B cell (primary cell): ENCODE data around the gene CDS2. TPM values are rescaled to one million over a fixed set of nuclear protein-coding genes. Genes with fewer than 3 reads are reported as not detected.
"Not testable (repeated sequence)": the region's sequence is repeated elsewhere in the genome, so short reads cannot be mapped to it uniquely, and the experiment has no call there.

Experiments
- ATAC-seq: fragments of 200-7000 bp; cut with Tn5 transposase; one replicate; pipeline ENCODE4 v1.10.0; 2021; ENCODE audit warnings: low read depth, mild to moderate bottlenecking, moderate number of reproducible peaks, moderate library complexity
- CTCF ChIA-PET: fragments of 350-600 bp; sonication (Branson Sonifier 250); formaldehyde crosslinking; loops from one replicate; lab custom pipeline; 2021; ENCODE audit warnings: antibody characterized with exemption, inconsistent platforms; lab: Charles Lee
- POLR2A ChIA-PET: fragments of 350-600 bp; sonication (Branson Sonifier 250); formaldehyde crosslinking; loops from one replicate; lab custom pipeline; 2021; ENCODE audit warnings: antibody characterized with exemption; lab: Charles Lee
- DNase-seq: peaks from one replicate; pipeline ENCODE4 v3.0.0; 2013
- H2AFZ ChIP-seq: 2 replicates; pipeline ENCODE4 v1.6.1; 2012; ENCODE audit warnings: mild to moderate bottlenecking, low read depth, low read length; ENCODE audit not compliant: insufficient read depth, poor library complexity, severe bottlenecking
- H3K27ac ChIP-seq, 2 donors: 1 replicate in 1 of 2; 2 replicates in 1 of 2; pipeline ENCODE4 v1.5.1; 2012 to 2013; ENCODE audit warnings: low read length in 2 of 2, mild to moderate bottlenecking in 2 of 2, moderate library complexity in 1 of 2
- H3K27me3 ChIP-seq, 4 experiments: fragments of 200-600 bp in 1 of 4; sonication (generic) in 1 of 4; replicated peaks in 1 of 4; 1 replicate in 2 of 4; 2 replicates in 2 of 4; pipeline versions ENCODE4 v1.6.1 to v1.7.0; 2013 to 2016; ENCODE audit warnings: low read length in 3 of 4, mild to moderate bottlenecking in 2 of 4, mixed read lengths in 1 of 4, moderate library complexity in 1 of 4; ENCODE audit not compliant: insufficient read depth in 4 of 4, control insufficient read depth in 3 of 4; ENCODE audit errors: control extremely low read depth in 1 of 4
- H3K36me3 ChIP-seq, 2 experiments: replicated peaks in 1 of 2; 1 replicate in 1 of 2; 2 replicates in 1 of 2; pipeline versions ENCODE4 v1.6.1 to v1.7.1; 2013; ENCODE audit warnings: low read length in 1 of 2; ENCODE audit not compliant: insufficient read depth in 2 of 2, control insufficient read depth in 1 of 2; ENCODE audit errors: control extremely low read depth in 1 of 2, extremely low read depth in 1 of 2
- H3K4me1 ChIP-seq, 2 donors: fragments of 200-600 bp in 1 of 2; sonication (generic) in 1 of 2; 1 replicate in 1 of 2; 2 replicates in 1 of 2; pipeline versions ENCODE4 v1.5.1 to v1.6.1; 2013 to 2017; ENCODE audit warnings: low read length in 2 of 2; ENCODE audit not compliant: control insufficient read depth in 2 of 2, insufficient read depth in 2 of 2
- H3K4me2 ChIP-seq: replicated peaks from 2 replicates; pipeline ENCODE3; 2012; ENCODE audit warnings: mild to moderate bottlenecking, low read depth, low read length; ENCODE audit not compliant: poor library complexity, severe bottlenecking
- H3K4me3 ChIP-seq, 5 experiments: fragments of 200-600 bp in 1 of 5; sonication (generic) in 1 of 5; 1 replicate in 3 of 5; 2 replicates in 2 of 5; pipeline versions ENCODE4 v1.5.1 to v1.7.0; 2011 to 2016; ENCODE audit warnings: low read length in 4 of 5, mild to moderate bottlenecking in 4 of 5, low read depth in 2 of 5, control low read depth in 1 of 5, moderate library complexity in 1 of 5; ENCODE audit not compliant: insufficient read depth in 1 of 5; ENCODE audit errors: control extremely low read depth in 1 of 5, extremely low read depth in 1 of 5
- H3K79me2 ChIP-seq: fragments of 200-600 bp; sonication (generic); one replicate; pipeline ENCODE4 v1.6.0; 2016; ENCODE audit warnings: low read length; ENCODE audit not compliant: control insufficient read depth, insufficient read depth
- H3K9ac ChIP-seq: fragments of 200-600 bp; sonication (generic); 2 replicates; pipeline ENCODE4 v1.6.1; 2017; ENCODE audit warnings: mild to moderate bottlenecking, low read length, moderate library complexity
- H3K9me3 ChIP-seq, 3 donors: one replicate each; pipeline versions ENCODE4 v1.6.1 to v1.7.1; 2013; ENCODE audit warnings: low read length in 2 of 3; ENCODE audit not compliant: control insufficient read depth in 2 of 3, insufficient read depth in 1 of 3; ENCODE audit errors: control extremely low read depth in 1 of 3
- H4K20me1 ChIP-seq: 2 replicates; pipeline ENCODE4 v1.6.0; 2012; ENCODE audit warnings: mild to moderate bottlenecking, low read length; ENCODE audit not compliant: insufficient read depth, control insufficient read depth, poor library complexity, severe bottlenecking
- H3K27ac Mint-ChIP-seq: one replicate; pipeline ENCODE4 v1.8.0; 2021; ENCODE audit warnings: mixed read lengths
- H3K27me3 Mint-ChIP-seq: one replicate; pipeline ENCODE4 v1.8.0; 2021; ENCODE audit warnings: mixed read lengths
- H3K4me1 Mint-ChIP-seq: one replicate; pipeline ENCODE4 v1.8.0; 2021; ENCODE audit warnings: mixed read lengths
- H3K4me3 Mint-ChIP-seq: one replicate; pipeline ENCODE4 v1.8.0; 2021; ENCODE audit warnings: mixed read lengths
- H3K9me3 Mint-ChIP-seq: one replicate; pipeline ENCODE4 v1.8.0; 2022; ENCODE audit warnings: mixed read lengths; ENCODE audit not compliant: insufficient read depth
- CTCF ChIP-seq: fragments of 200-600 bp; IDR thresholded peaks from one replicate; pipeline ENCODE4 v1.8.0; 2022; ENCODE audit warnings: antibody characterized with exemption, mild to moderate bottlenecking
- WGBS: methylation state at CpG from one replicate; pipeline ENCODE4 v1.1.5; 2013; ENCODE audit warnings: missing lambda C conversion rate; ENCODE audit not compliant: insufficient coverage; 5-methylcytosine and 5-hydroxymethylcytosine counted together
- intact Hi-C: fragments of 100-400 bp; cut with micrococcal nuclease; formaldehyde crosslinking; loops from one replicate; pipeline ENCODE4 v1.10.0; 2022
- polyA plus RNA-seq: library from polyadenylated mRNA; depleted of rRNA; stranded (reverse); fragments of >200 nt; gene quantifications from 2 replicates; pipeline ENCODE4 v1.2.3, GENCODE V29; 2012
- total RNA-seq, 2 donors: library from RNA; stranded (reverse); fragments of 120-200 nt in 1 of 2; gene quantifications; 1 replicate in 1 of 2; 2 replicates in 1 of 2; pipeline versions ENCODE4 v1.2.3 to v1.2.4, GENCODE V29; 2013 to 2022

Gene CDS2
- total and polyA plus RNA-seq, 2 donors (not counting 1 experiment from before 2014, with no cell fraction given): 17.3 to 48.6 TPM

GRCh38 chr20:5096463-5096862, 30.3 kb upstream of the CDS2 start:
- Histone ChIP-seq H3K36me3 (peaks cover 0 to 30% of the 10 kb centered on the region in 2 experiments), H3K4me2 (no peak overlapping the region), H3K27me3 (no peaks in the 10 kb centered on the region), H3K79me2 (peaks cover 3% of the 10 kb centered on the region), H2AFZ (no peak overlapping the region), H3K4me3 (no peak overlapping the region), H3K4me1 (peaks cover 9 to 19% of the 10 kb centered on the region in 2 donors), H3K9ac (no peak overlapping the region), H3K27ac (no peak overlapping the region), H3K9me3 (no peaks in the 10 kb centered on the region), H4K20me1 (no peaks in the 10 kb centered on the region)
- Mint-ChIP-seq H3K9me3 (no peaks in the 10 kb centered on the region), H3K4me1 (peaks cover 13% of the 10 kb centered on the region), H3K27me3 (no peaks in the 10 kb centered on the region), H3K27ac (no peak overlapping the region), H3K4me3 (no peak overlapping the region)
- ATAC-seq: no peak
- intact Hi-C loops: no loop called here
- ChIA-PET CTCF (interaction anchor here (1.3 to 2.1 kb wide), 2 partner anchors 10 to 139 kb away, joined by 3 to 5 read pairs; no protein-coding TSS in a partner anchor), POLR2A (no interaction called here)
- no peak for TF ChIP-seq CTCF
- DNase-seq: no peak
- WGBS: 100% methylated on average over 1 of the region's 2 CpGs

- H3K9ac ChIP-seq, H3K27me3 Mint-ChIP-seq, H3K27ac ChIP-seq, H3K27me3 ChIP-seq, intact Hi-C loops, H3K27ac Mint-ChIP-seq, H3K9me3 Mint-ChIP-seq, H4K20me1 ChIP-seq, H3K4me1 Mint-ChIP-seq, H3K4me1 ChIP-seq, H2AFZ ChIP-seq, DNase-seq, H3K4me3 ChIP-seq, ATAC-seq, H3K4me3 Mint-ChIP-seq, H3K9me3 ChIP-seq, H3K4me2 ChIP-seq: not testable (repeated sequence)
- Histone ChIP-seq H3K79me2 (peaks cover 19% of the 10 kb centered on the region), H3K36me3 (peaks cover 10 to 55% of the 10 kb centered on the region in 2 experiments)
- WGBS: 100% methylated on average over 1 of the region's 1 CpG
- POLR2A ChIA-PET: interaction anchor here (0.6 to 0.7 kb wide), 2 partner anchors 75 to 340 kb away, joined by 3 to 4 read pairs; no protein-coding TSS in a partner anchor
- CTCF ChIA-PET: interaction anchor here (0.6 to 4.9 kb wide), 13 partner anchors 18 to 549 kb away, joined by 3 to 76 read pairs (median 5); no protein-coding TSS in a partner anchor
These were observed 27.8 kb upstream of the CDS2 start for GRCh38 chr20:5099009-5099408.

GRCh38 chr20:5099909-5100308, 26.9 kb upstream of the CDS2 start:
- ATAC-seq, H3K4me3 ChIP-seq, H3K27me3 Mint-ChIP-seq, H3K4me1 Mint-ChIP-seq, H3K27ac Mint-ChIP-seq, DNase-seq, POLR2A ChIA-PET, H3K9ac ChIP-seq, H2AFZ ChIP-seq, H3K27me3 ChIP-seq, H3K9me3 Mint-ChIP-seq, H3K9me3 ChIP-seq, H4K20me1 ChIP-seq, H3K4me2 ChIP-seq, H3K4me1 ChIP-seq, H3K4me3 Mint-ChIP-seq, H3K27ac ChIP-seq: not testable (repeated sequence)
- peaks cover 10 to 62% of the 10 kb centered on the region in 2 experiments for H3K36me3 ChIP-seq
- intact Hi-C loops: loop anchor here (1.0 to 5.0 kb wide), 5 partner anchors 19 to 493 kb away; partner anchors contain the start of gene SLC23A2
- CTCF ChIA-PET: interaction anchor here (0.5 to 4.9 kb wide), 33 partner anchors 8 to 494 kb away, joined by 3 to 76 read pairs (median 6); no protein-coding TSS in a partner anchor
- WGBS: no CpG with 5 or more reads among the region's 3 CpGs
- H3K79me2 ChIP-seq: peaks cover 22% of the 10 kb centered on the region
